Measurements from ENCODE around the gene ABLIM3. TPM values are rescaled to one million over a fixed set of nuclear protein-coding genes. Genes with fewer than 3 reads are reported as not detected.

Gene ABLIM3
- total and polyA plus RNA-seq, 2 donors (not counting 3 experiments of a cell fraction or from before 2014, with no cell fraction given): 16.7 to 42.1 TPM

DNA sequence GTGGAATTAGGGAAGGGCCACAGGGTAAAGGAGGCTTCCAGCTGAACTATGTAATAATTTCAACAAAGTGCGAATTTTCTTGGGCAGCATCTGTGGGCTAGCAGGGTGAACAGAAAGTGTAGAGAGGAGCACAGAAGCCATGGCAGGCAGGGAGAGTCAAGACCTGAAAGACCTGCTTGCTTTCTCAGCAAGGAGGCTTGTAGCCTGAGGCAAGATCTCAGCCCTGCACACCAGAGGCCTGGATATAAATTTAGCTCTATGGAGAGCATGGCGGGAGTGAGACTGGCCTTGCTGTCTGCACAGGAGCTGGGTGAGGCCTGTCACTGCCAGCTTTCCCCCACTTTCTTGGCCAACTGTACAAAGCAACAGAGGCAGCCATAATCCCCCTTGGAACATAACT, 46.3 kb upstream of the ABLIM3 start:
- no peaks in the 10 kb centered on the region for H3K36me3 ChIP-seq (ENCODE audit: control insufficient read depth in 2 of 2, extremely low read depth in 1 of 2, insufficient read depth in 2 of 2, low read length in 2 of 2)
- no peak overlapping the region for H3K4me2 ChIP-seq (ENCODE audit: insufficient read depth, low read length)
- no peaks in the 10 kb centered on the region for H3K27me3 ChIP-seq (ENCODE audit: control insufficient read depth in 2 of 2, insufficient read depth in 2 of 2, low read length in 2 of 2)
- no peaks in the 10 kb centered on the region for H4K20me1 ChIP-seq (replicated peaks; ENCODE audit: control insufficient read depth, extremely low read depth, insufficient read depth, low read length)
- H3K9me3 ChIP-seq (replicated peaks; ENCODE audit: control insufficient read depth, insufficient read depth, low read length): no peaks in the 10 kb centered on the region
- H3K27ac ChIP-seq (ENCODE audit: insufficient read depth, low read depth, low read length): no peak overlapping the region
- POLR2A ChIA-PET: no interaction called here
- BruUV-seq (replicated peaks): no TSS peak
- H3K4me1 ChIP-seq (ENCODE audit: control insufficient read depth, extremely low read depth, insufficient read depth, low read length): no peaks in the 10 kb centered on the region
- dilution Hi-C loops (cut with MboI; ENCODE audit: extremely low pct_ligation_motif_present, low sequenced_read_pairs) (no loop called here), intact Hi-C loops (cut with micrococcal nuclease) (no loop called here)
- no peaks in the 10 kb centered on the region for H3K9me1 ChIP-seq (replicated peaks; ENCODE audit: control insufficient read depth, extremely low read depth, insufficient read depth, low read length)
- CTCF ChIA-PET: interaction anchor here (0.8 to 1.0 kb wide), 3 partner anchors 14 to 60 kb away, joined by 3 read pairs; no protein-coding TSS in a partner anchor
- no peak overlapping the region for H2AFZ ChIP-seq (ENCODE audit: low read depth, low read length)
- H3K4me3 ChIP-seq (replicated peaks in 1 of 3; ENCODE audit: insufficient read depth in 1 of 3, low read depth in 1 of 3, low read length in 3 of 3): no peak overlapping the region
- DNase-seq (ENCODE audit: low read depth, low spot score): no peak
- FAIRE-seq: no peak
- H3K9ac ChIP-seq (replicated peaks; ENCODE audit: extremely low read depth, insufficient read depth, low read length): no peak overlapping the region
- H3K79me2 ChIP-seq (ENCODE audit: control insufficient read depth, insufficient read depth, low read length): no peaks in the 10 kb centered on the region
- no peak for TF ChIP-seq FOS (IDR thresholded peaks at IDR 0.05; ENCODE audit: borderline replicate concordance, insufficient read depth, low read length)
- TF ChIP-seq POLR2AphosphoS5 (IDR thresholded peaks at IDR 0.05; ENCODE audit: insufficient read depth, low read depth, low read length): no peak

DNA sequence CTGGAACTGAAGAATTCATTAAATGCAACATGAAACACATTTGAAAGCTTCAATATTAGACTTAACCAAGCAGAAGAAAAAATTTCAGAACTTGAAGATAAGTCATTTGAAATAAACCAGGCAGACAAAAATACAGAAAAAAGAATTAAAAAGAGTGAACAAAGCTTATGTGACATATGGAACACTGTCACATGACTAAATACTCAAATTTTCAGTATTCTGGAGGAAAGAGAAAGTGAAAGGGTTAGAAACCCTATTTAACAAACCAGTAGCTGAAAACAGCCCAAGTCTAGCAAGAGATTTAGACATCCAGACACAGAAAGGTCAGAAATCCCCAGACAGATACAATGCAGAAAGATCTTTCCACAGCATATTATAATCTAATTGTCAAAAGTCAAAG, 41.4 kb upstream of the ABLIM3 start:
- H3K79me2 ChIP-seq (ENCODE audit: control insufficient read depth, insufficient read depth, low read length): no peaks in the 10 kb centered on the region
- H3K36me3 ChIP-seq (ENCODE audit: control insufficient read depth in 2 of 2, extremely low read depth in 1 of 2, insufficient read depth in 2 of 2, low read length in 2 of 2): no peaks in the 10 kb centered on the region
- ChIA-PET CTCF (interaction anchor here (1.2 to 1.7 kb wide), 2 partner anchors 15 to 369 kb away, joined by 3 to 4 read pairs; no protein-coding TSS in a partner anchor), POLR2A (no interaction called here)
- no peaks in the 10 kb centered on the region for H3K27me3 ChIP-seq (ENCODE audit: control insufficient read depth in 2 of 2, insufficient read depth in 2 of 2, low read length in 2 of 2)
- TF ChIP-seq GATA2 (IDR thresholded peaks at IDR 0.05; ENCODE audit: insufficient read depth, insufficient read length, low read depth, low read length) (no peak), POLR2AphosphoS5 (IDR thresholded peaks at IDR 0.05; ENCODE audit: insufficient read depth, low read depth, low read length) (no peak), MYC (IDR thresholded peaks at IDR 0.05; ENCODE audit: low read depth, low read length) (no peak)
- TF ChIP-seq, protein P1, sequence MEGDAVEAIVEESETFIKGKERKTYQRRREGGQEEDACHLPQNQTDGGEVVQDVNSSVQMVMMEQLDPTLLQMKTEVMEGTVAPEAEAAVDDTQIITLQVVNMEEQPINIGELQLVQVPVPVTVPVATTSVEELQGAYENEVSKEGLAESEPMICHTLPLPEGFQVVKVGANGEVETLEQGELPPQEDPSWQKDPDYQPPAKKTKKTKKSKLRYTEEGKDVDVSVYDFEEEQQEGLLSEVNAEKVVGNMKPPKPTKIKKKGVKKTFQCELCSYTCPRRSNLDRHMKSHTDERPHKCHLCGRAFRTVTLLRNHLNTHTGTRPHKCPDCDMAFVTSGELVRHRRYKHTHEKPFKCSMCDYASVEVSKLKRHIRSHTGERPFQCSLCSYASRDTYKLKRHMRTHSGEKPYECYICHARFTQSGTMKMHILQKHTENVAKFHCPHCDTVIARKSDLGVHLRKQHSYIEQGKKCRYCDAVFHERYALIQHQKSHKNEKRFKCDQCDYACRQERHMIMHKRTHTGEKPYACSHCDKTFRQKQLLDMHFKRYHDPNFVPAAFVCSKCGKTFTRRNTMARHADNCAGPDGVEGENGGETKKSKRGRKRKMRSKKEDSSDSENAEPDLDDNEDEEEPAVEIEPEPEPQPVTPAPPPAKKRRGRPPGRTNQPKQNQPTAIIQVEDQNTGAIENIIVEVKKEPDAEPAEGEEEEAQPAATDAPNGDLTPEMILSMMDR (IDR thresholded peaks at IDR 0.05; ENCODE audit: extremely low read depth in 1 of 2, insufficient read depth in 1 of 2, low read depth in 1 of 2, low read length in 2 of 2): no peak
- TF ChIP-seq, protein P2, sequence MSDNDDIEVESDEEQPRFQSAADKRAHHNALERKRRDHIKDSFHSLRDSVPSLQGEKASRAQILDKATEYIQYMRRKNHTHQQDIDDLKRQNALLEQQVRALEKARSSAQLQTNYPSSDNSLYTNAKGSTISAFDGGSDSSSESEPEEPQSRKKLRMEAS (IDR thresholded peaks at IDR 0.05; ENCODE audit: insufficient read depth, insufficient read length): no peak
- H4K20me1 ChIP-seq (replicated peaks; ENCODE audit: control insufficient read depth, extremely low read depth, insufficient read depth, low read length): no peaks in the 10 kb centered on the region
- FAIRE-seq (no peak), DNase-seq (ENCODE audit: low read depth, low spot score) (no peak)
- no peak overlapping the region for H3K27ac ChIP-seq (ENCODE audit: insufficient read depth, low read depth, low read length)
- no TSS peak for BruUV-seq (replicated peaks)
- no peak overlapping the region for H2AFZ ChIP-seq (ENCODE audit: low read depth, low read length)
- H3K4me3 ChIP-seq (replicated peaks in 1 of 3; ENCODE audit: insufficient read depth in 1 of 3, low read depth in 1 of 3, low read length in 3 of 3): no peak overlapping the region
- H3K4me2 ChIP-seq (ENCODE audit: insufficient read depth, low read length): no peak overlapping the region
- H3K9me3 ChIP-seq (replicated peaks; ENCODE audit: control insufficient read depth, insufficient read depth, low read length): no peaks in the 10 kb centered on the region
- dilution Hi-C loops (cut with MboI; ENCODE audit: extremely low pct_ligation_motif_present, low sequenced_read_pairs) (loop anchor here (25.0 kb wide), 1 partner anchor 363 kb away; no protein-coding TSS in a partner anchor), intact Hi-C loops (cut with micrococcal nuclease) (no loop called here)
- H3K4me1 ChIP-seq (ENCODE audit: control insufficient read depth, extremely low read depth, insufficient read depth, low read length): no peaks in the 10 kb centered on the region
- no peak overlapping the region for H3K9ac ChIP-seq (replicated peaks; ENCODE audit: extremely low read depth, insufficient read depth, low read length)
- no peaks in the 10 kb centered on the region for H3K9me1 ChIP-seq (replicated peaks; ENCODE audit: control insufficient read depth, extremely low read depth, insufficient read depth, low read length)
